B cell (primary cell): ENCODE results near the gene DNASE1L3. TPM values are rescaled to one million over a fixed set of nuclear protein-coding genes. Genes with fewer than 3 reads are reported as not detected.

Source experiments
- ATAC-seq: fragments of 200-7000 bp; cut with Tn5 transposase; one replicate; pipeline ENCODE4 v1.10.0; 2021; ENCODE audit warnings: low read depth, mild to moderate bottlenecking, moderate number of reproducible peaks, moderate library complexity
- CTCF ChIA-PET: fragments of 350-600 bp; sonication (Branson Sonifier 250); formaldehyde crosslinking; loops from one replicate; lab custom pipeline; 2021; ENCODE audit warnings: antibody characterized with exemption, inconsistent platforms; lab: Charles Lee
- POLR2A ChIA-PET: fragments of 350-600 bp; sonication (Branson Sonifier 250); formaldehyde crosslinking; loops from one replicate; lab custom pipeline; 2021; ENCODE audit warnings: antibody characterized with exemption; lab: Charles Lee
- DNase-seq: peaks from one replicate; pipeline ENCODE4 v3.0.0; 2013
- H2AFZ ChIP-seq: 2 replicates; pipeline ENCODE4 v1.6.1; 2012; ENCODE audit warnings: mild to moderate bottlenecking, low read depth, low read length; ENCODE audit not compliant: insufficient read depth, poor library complexity, severe bottlenecking
- H3K27ac ChIP-seq, 2 donors: 1 replicate in 1 of 2; 2 replicates in 1 of 2; pipeline ENCODE4 v1.5.1; 2012 to 2013; ENCODE audit warnings: low read length in 2 of 2, mild to moderate bottlenecking in 2 of 2, moderate library complexity in 1 of 2
- H3K27me3 ChIP-seq, 4 experiments: fragments of 200-600 bp in 1 of 4; sonication (generic) in 1 of 4; replicated peaks in 1 of 4; 1 replicate in 2 of 4; 2 replicates in 2 of 4; pipeline versions ENCODE4 v1.6.1 to v1.7.0; 2013 to 2016; ENCODE audit warnings: low read length in 3 of 4, mild to moderate bottlenecking in 2 of 4, mixed read lengths in 1 of 4, moderate library complexity in 1 of 4; ENCODE audit not compliant: insufficient read depth in 4 of 4, control insufficient read depth in 3 of 4; ENCODE audit errors: control extremely low read depth in 1 of 4
- H3K36me3 ChIP-seq, 2 experiments: replicated peaks in 1 of 2; 1 replicate in 1 of 2; 2 replicates in 1 of 2; pipeline versions ENCODE4 v1.6.1 to v1.7.1; 2013; ENCODE audit warnings: low read length in 1 of 2; ENCODE audit not compliant: insufficient read depth in 2 of 2, control insufficient read depth in 1 of 2; ENCODE audit errors: control extremely low read depth in 1 of 2, extremely low read depth in 1 of 2
- H3K4me1 ChIP-seq, 2 donors: fragments of 200-600 bp in 1 of 2; sonication (generic) in 1 of 2; 1 replicate in 1 of 2; 2 replicates in 1 of 2; pipeline versions ENCODE4 v1.5.1 to v1.6.1; 2013 to 2017; ENCODE audit warnings: low read length in 2 of 2; ENCODE audit not compliant: control insufficient read depth in 2 of 2, insufficient read depth in 2 of 2
- H3K4me2 ChIP-seq: replicated peaks from 2 replicates; pipeline ENCODE3; 2012; ENCODE audit warnings: mild to moderate bottlenecking, low read depth, low read length; ENCODE audit not compliant: poor library complexity, severe bottlenecking
- H3K4me3 ChIP-seq, 5 experiments: fragments of 200-600 bp in 1 of 5; sonication (generic) in 1 of 5; 1 replicate in 3 of 5; 2 replicates in 2 of 5; pipeline versions ENCODE4 v1.5.1 to v1.7.0; 2011 to 2016; ENCODE audit warnings: low read length in 4 of 5, mild to moderate bottlenecking in 4 of 5, low read depth in 2 of 5, control low read depth in 1 of 5, moderate library complexity in 1 of 5; ENCODE audit not compliant: insufficient read depth in 1 of 5; ENCODE audit errors: control extremely low read depth in 1 of 5, extremely low read depth in 1 of 5
- H3K79me2 ChIP-seq: fragments of 200-600 bp; sonication (generic); one replicate; pipeline ENCODE4 v1.6.0; 2016; ENCODE audit warnings: low read length; ENCODE audit not compliant: control insufficient read depth, insufficient read depth
- H3K9ac ChIP-seq: fragments of 200-600 bp; sonication (generic); 2 replicates; pipeline ENCODE4 v1.6.1; 2017; ENCODE audit warnings: mild to moderate bottlenecking, low read length, moderate library complexity
- H3K9me3 ChIP-seq, 3 donors: one replicate each; pipeline versions ENCODE4 v1.6.1 to v1.7.1; 2013; ENCODE audit warnings: low read length in 2 of 3; ENCODE audit not compliant: control insufficient read depth in 2 of 3, insufficient read depth in 1 of 3; ENCODE audit errors: control extremely low read depth in 1 of 3
- H4K20me1 ChIP-seq: 2 replicates; pipeline ENCODE4 v1.6.0; 2012; ENCODE audit warnings: mild to moderate bottlenecking, low read length; ENCODE audit not compliant: insufficient read depth, control insufficient read depth, poor library complexity, severe bottlenecking
- H3K27ac Mint-ChIP-seq: one replicate; pipeline ENCODE4 v1.8.0; 2021; ENCODE audit warnings: mixed read lengths
- H3K27me3 Mint-ChIP-seq: one replicate; pipeline ENCODE4 v1.8.0; 2021; ENCODE audit warnings: mixed read lengths
- H3K4me1 Mint-ChIP-seq: one replicate; pipeline ENCODE4 v1.8.0; 2021; ENCODE audit warnings: mixed read lengths
- H3K4me3 Mint-ChIP-seq: one replicate; pipeline ENCODE4 v1.8.0; 2021; ENCODE audit warnings: mixed read lengths
- H3K9me3 Mint-ChIP-seq: one replicate; pipeline ENCODE4 v1.8.0; 2022; ENCODE audit warnings: mixed read lengths; ENCODE audit not compliant: insufficient read depth
- CTCF ChIP-seq: fragments of 200-600 bp; IDR thresholded peaks from one replicate; pipeline ENCODE4 v1.8.0; 2022; ENCODE audit warnings: antibody characterized with exemption, mild to moderate bottlenecking
- EZH2 ChIP-seq: IDR thresholded peaks from 2 replicates; pipeline ENCODE4 v1.6.1; 2012; ENCODE audit warnings: borderline replicate concordance, low read depth, mild to moderate bottlenecking, moderate library complexity, low read length; ENCODE audit not compliant: insufficient read depth, poor library complexity, severe bottlenecking
- WGBS: methylation state at CpG from one replicate; pipeline ENCODE4 v1.1.5; 2013; ENCODE audit warnings: missing lambda C conversion rate; ENCODE audit not compliant: insufficient coverage; 5-methylcytosine and 5-hydroxymethylcytosine counted together
- intact Hi-C: fragments of 100-400 bp; cut with micrococcal nuclease; formaldehyde crosslinking; loops from one replicate; pipeline ENCODE4 v1.10.0; 2022
- polyA plus RNA-seq: library from polyadenylated mRNA; depleted of rRNA; stranded (reverse); fragments of >200 nt; gene quantifications from 2 replicates; pipeline ENCODE4 v1.2.3, GENCODE V29; 2012
- total RNA-seq, 2 donors: library from RNA; stranded (reverse); fragments of 120-200 nt in 1 of 2; gene quantifications; 1 replicate in 1 of 2; 2 replicates in 1 of 2; pipeline versions ENCODE4 v1.2.3 to v1.2.4, GENCODE V29; 2013 to 2022

Gene DNASE1L3
- total and polyA plus RNA-seq, 2 donors (not counting 1 experiment from before 2014, with no cell fraction given), result 0.39 to 2.6 TPM

GRCh38 chr3:58154626-58155449 lies 55.9 kb downstream of the DNASE1L3 start:
- no peaks in the 10 kb centered on the region for H3K4me1 ChIP-seq
- no peak overlapping the region for H3K4me3 Mint-ChIP-seq
- TF ChIP-seq CTCF (no peak), EZH2 (no peak)
- no peaks in the 10 kb centered on the region for H3K79me2 ChIP-seq
- no peaks in the 10 kb centered on the region for H3K4me1 Mint-ChIP-seq
- H4K20me1 ChIP-seq, result no peaks in the 10 kb centered on the region
- DNase-seq, result no peak
- no peak overlapping the region for H2AFZ ChIP-seq
- POLR2A ChIA-PET, result no interaction called here
- no peaks in the 10 kb centered on the region for H3K9me3 Mint-ChIP-seq
- no peak overlapping the region for H3K27ac ChIP-seq
- no peak overlapping the region for H3K4me2 ChIP-seq
- 93% methylated on average over 9 of the region's 10 CpGs for WGBS
- H3K9me3 ChIP-seq, result no peaks in the 10 kb centered on the region
- H3K27me3 Mint-ChIP-seq, result no peaks in the 10 kb centered on the region
- no peaks in the 10 kb centered on the region for H3K27me3 ChIP-seq
- peaks cover 0 to 42% of the 10 kb centered on the region in 2 experiments for H3K36me3 ChIP-seq
- no peak overlapping the region for H3K4me3 ChIP-seq
- no peak overlapping the region for H3K9ac ChIP-seq
- intact Hi-C loops, result no loop called here
- H3K27ac Mint-ChIP-seq, result no peak overlapping the region
- CTCF ChIA-PET, result no interaction called here
- ATAC-seq, result no peak

GRCh38 chr3:58153371-58153770 lies 57.4 kb downstream of the DNASE1L3 start:
- Mint-ChIP-seq H3K27me3 (no peaks in the 10 kb centered on the region), H3K27ac (no peak overlapping the region), H3K4me1 (no peaks in the 10 kb centered on the region), H3K9me3 (no peaks in the 10 kb centered on the region), H3K4me3 (no peak overlapping the region)
- no peak for ATAC-seq
- Histone ChIP-seq H3K36me3 (peaks cover 0 to 49% of the 10 kb centered on the region in 2 experiments), H3K79me2 (no peaks in the 10 kb centered on the region), H3K4me3 (no peak overlapping the region), H3K27ac (no peak overlapping the region), H3K4me1 (no peaks in the 10 kb centered on the region), H2AFZ (no peak overlapping the region), H3K4me2 (no peak overlapping the region), H4K20me1 (no peaks in the 10 kb centered on the region), H3K9me3 (no peaks in the 10 kb centered on the region), H3K27me3 (no peaks in the 10 kb centered on the region), H3K9ac (no peak overlapping the region)
- TF ChIP-seq CTCF, result no peak
- TF ChIP-seq EZH2, result no peak
- ChIA-PET POLR2A (no interaction called here), CTCF (no interaction called here)
- DNase-seq, result no peak
- intact Hi-C loops, result no loop called here
- WGBS, result 100% methylated on average over 16 of the region's 16 CpGs
